HG02938 (cell line): ENCODE results near the gene VWA7.

Experiments used
- ATAC-seq: cut with Tn5 transposase; IDR thresholded peaks from one replicate; pipeline ENCODE4 v1.9.1; 2021; ENCODE audit warnings: mild to moderate bottlenecking, moderate library complexity; ENCODE audit not compliant: unreplicated experiment

VWA7 gene

GRCh38 chr6:31778999-31779885 lies 2.1 kb upstream of the VWA7 start:
- no peak for ATAC-seq

- ATAC-seq = no peak
These were observed 1.1 kb upstream of the VWA7 start for GRCh38 chr6:31778193-31778592.

GRCh38 chr6:31777667-31778050 lies 531 bp upstream of the VWA7 start:
- ATAC-seq = no peak

GRCh38 chr6:31776485-31776988 lies 591 bp downstream of the VWA7 start:
- ATAC-seq = no peak

- ATAC-seq = no peak
These were observed 1.3 kb downstream of the VWA7 start for GRCh38 chr6:31775633-31776484.

- no peak for ATAC-seq
These were observed 1.9 kb downstream of the VWA7 start for GRCh38 chr6:31775184-31775583.

GRCh38 chr6:31771992-31772358 lies 5.2 kb downstream of the VWA7 start:
- ATAC-seq = no peak

- ATAC-seq = no peak
These were observed 6.3 kb downstream of the VWA7 start for GRCh38 chr6:31770860-31771259.

- ATAC-seq = no peak
These were observed 7.3 kb downstream of the VWA7 start for GRCh38 chr6:31769684-31770371.

- ATAC-seq = no peak
These were observed 8.5 kb downstream of the VWA7 start for GRCh38 chr6:31768363-31769257.

- ATAC-seq = no peak
These were observed 10.0 kb downstream of the VWA7 start for GRCh38 chr6:31767096-31767645.

- no peak for ATAC-seq
These were observed 11.0 kb downstream of the VWA7 start for GRCh38 chr6:31765910-31766794.

- ATAC-seq = no peak
These were observed 11.6 kb downstream of the VWA7 start for GRCh38 chr6:31765559-31765909.

- ATAC-seq = no peak
These were observed 12.9 kb downstream of the VWA7 start for GRCh38 chr6:31764198-31764597.

- no peak for ATAC-seq
These were observed 13.5 kb downstream of the VWA7 start for GRCh38 chr6:31763619-31763940.

- no peak for ATAC-seq
These were observed 14.1 kb downstream of the VWA7 start for GRCh38 chr6:31762878-31763618.

GRCh38 chr6:31762356-31762755 lies 14.8 kb downstream of the VWA7 start, which contains the start of gene SAPCD1:
TSS of gene SAPCD1 (plus strand) at chr6:31762656. CDS start at chr6:31763055, 399 bp downstream.
- no peak for ATAC-seq

- ATAC-seq = no peak
These were observed 15.8 kb downstream of the VWA7 start for GRCh38 chr6:31761343-31761742.
